Fibroblast of pulmonary artery (primary cell): ENCODE data around the gene LPP.

ENCODE experiments used
- DNase-seq: peaks from one replicate; pipeline ENCODE4 v3.0.0-alpha.2; 2010; ENCODE audit warnings: low read depth
- H3K4me3 ChIP-seq: replicated peaks from 2 replicates; pipeline ENCODE4 v1.5.1; 2011; ENCODE audit warnings: low read depth, mild to moderate bottlenecking, control low read depth, low read length, moderate library complexity
- TF ChIP-seq, protein P1 (sequence below): IDR thresholded peaks from 2 replicates; pipeline ENCODE4 v1.5.1; 2011; ENCODE audit warnings: mild to moderate bottlenecking, control low read depth, low read length, inconsistent platforms; ENCODE audit errors: missing control alignments

LPP gene

DNA sequence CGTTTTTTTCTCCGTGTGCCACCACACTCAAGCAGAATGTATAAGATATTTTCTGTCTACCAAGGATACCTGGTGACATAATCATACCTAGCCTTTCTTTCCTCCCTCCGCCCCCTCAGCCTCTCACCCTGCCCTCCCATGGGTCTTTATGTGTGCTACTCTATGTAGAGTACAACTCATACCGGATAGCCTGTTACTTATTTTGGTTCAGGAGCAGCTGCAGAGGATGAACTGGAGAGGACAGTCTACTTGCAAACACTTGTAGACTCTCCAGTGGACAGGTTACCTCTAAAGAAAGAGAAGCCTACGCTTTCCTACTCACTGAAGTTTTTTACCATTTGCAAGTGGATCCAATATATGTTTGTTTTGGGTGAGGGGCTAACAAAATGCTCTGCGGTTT, 671.9 kb downstream of the LPP start:
- DNase-seq = no peak
- H3K4me3 ChIP-seq = no peak overlapping the region
- TF ChIP-seq, protein P1, sequence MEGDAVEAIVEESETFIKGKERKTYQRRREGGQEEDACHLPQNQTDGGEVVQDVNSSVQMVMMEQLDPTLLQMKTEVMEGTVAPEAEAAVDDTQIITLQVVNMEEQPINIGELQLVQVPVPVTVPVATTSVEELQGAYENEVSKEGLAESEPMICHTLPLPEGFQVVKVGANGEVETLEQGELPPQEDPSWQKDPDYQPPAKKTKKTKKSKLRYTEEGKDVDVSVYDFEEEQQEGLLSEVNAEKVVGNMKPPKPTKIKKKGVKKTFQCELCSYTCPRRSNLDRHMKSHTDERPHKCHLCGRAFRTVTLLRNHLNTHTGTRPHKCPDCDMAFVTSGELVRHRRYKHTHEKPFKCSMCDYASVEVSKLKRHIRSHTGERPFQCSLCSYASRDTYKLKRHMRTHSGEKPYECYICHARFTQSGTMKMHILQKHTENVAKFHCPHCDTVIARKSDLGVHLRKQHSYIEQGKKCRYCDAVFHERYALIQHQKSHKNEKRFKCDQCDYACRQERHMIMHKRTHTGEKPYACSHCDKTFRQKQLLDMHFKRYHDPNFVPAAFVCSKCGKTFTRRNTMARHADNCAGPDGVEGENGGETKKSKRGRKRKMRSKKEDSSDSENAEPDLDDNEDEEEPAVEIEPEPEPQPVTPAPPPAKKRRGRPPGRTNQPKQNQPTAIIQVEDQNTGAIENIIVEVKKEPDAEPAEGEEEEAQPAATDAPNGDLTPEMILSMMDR = no peak

- H3K4me3 ChIP-seq = no peak overlapping the region
- DNase-seq = no peak
- TF ChIP-seq, protein P1 = no peak
Observed at GRCh38 chr3:188826574-188826973, 672.6 kb downstream of the LPP start.

DNA sequence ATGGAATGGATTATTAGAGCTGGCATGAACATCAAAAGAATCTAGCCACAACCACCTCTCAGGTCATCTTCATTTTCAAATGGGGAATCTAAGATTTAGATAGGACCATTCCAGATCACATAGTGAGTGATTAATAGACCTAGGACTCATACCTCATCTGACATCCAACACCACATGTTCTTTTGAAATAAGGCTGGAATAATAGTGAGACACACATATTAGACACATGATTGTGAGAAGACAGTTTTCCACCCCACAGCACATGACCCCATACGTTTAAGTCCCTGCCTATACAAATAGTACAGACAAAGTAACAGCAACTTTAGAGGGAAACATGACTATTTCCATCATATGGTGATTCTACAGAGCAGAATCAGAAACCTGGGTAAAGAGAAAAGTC, 673.1 kb downstream of the LPP start:
- no peak overlapping the region for H3K4me3 ChIP-seq
- no peak for DNase-seq
- TF ChIP-seq, protein P1 = no peak

DNA sequence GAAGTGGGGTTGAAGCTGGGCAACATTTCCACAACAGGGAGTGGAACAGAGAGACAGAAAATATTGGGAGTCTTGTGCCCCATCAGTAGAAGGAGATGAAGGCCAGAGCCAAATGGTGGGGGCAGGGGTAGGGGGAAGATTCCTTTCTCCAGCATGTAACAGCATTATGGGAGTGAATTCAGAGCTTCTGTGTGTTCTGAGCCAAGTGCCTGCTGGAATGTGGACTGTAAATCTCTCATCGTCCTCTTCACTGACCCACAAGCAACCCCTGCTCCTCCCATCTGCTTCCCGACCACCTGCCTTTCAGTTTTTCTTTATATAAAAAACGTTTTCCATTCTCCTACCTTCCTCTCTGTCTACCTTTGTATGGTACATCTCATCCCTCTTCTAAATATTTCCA, 673.6 kb downstream of the LPP start:
- H3K4me3 ChIP-seq = no peak overlapping the region
- no peak for DNase-seq
- TF ChIP-seq, protein P1 = no peak

- TF ChIP-seq, protein P1 = no peak
- H3K4me3 ChIP-seq = no peak overlapping the region
- DNase-seq = no peak
Observed at GRCh38 chr3:188829130-188829529, 675.2 kb downstream of the LPP start.

- TF ChIP-seq, protein P1 = no peak
- no peak overlapping the region for H3K4me3 ChIP-seq
- no peak for DNase-seq
Observed at GRCh38 chr3:188829576-188829975, 675.6 kb downstream of the LPP start.

DNA sequence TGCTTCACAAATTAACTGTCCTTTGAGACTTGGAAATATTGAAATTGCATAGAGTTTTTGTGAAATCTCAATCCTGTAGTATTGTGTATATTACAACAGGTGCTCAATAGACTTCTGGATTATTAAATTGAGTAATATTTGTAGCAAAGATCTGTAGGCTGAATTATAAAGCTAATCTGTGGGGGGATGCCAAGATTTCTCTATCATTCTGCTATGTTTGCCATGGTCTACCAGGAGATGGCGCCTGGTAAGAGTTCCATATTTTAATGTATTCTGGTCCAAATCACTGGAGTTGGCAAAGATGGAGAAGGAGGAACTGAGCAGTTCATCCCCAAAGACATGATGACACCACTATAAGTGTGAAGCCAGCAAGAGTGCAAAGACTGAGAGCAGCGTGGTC, 676.9 kb downstream of the LPP start:
- DNase-seq = peak; percentile 24
- no peak overlapping the region for H3K4me3 ChIP-seq
- TF ChIP-seq, protein P1 = peak; percentile 37
